ENCODE results near the gene ADCY3.

Gene ADCY3

GRCh38 chr2:24945907-24946306, 25.9 kb upstream of the ADCY3 start:
- DNase-seq: no peak
- peaks cover 9% of the 10 kb centered on the region for H3K36me3 ChIP-seq
- H3K4me3 ChIP-seq (ENCODE audit: low read depth, low read length): no peak overlapping the region
- no peaks in the 10 kb centered on the region for H3K9me3 ChIP-seq (ENCODE audit: severe bottlenecking)
- H3K27ac ChIP-seq: no peak overlapping the region
- TF ChIP-seq CTCF (IDR thresholded peaks at IDR 0.05; ENCODE audit: low read depth, low read length): no peak
- no peaks in the 10 kb centered on the region for H3K27me3 ChIP-seq (ENCODE audit: insufficient read depth, low read depth, severe bottlenecking)

GRCh38 chr2:24943427-24944053, 23.5 kb upstream of the ADCY3 start:
- Histone ChIP-seq H3K9me3 (ENCODE audit: severe bottlenecking) (no peaks in the 10 kb centered on the region), H3K27ac (no peak overlapping the region), H3K27me3 (ENCODE audit: insufficient read depth, low read depth, severe bottlenecking) (no peaks in the 10 kb centered on the region), H3K4me3 (ENCODE audit: low read depth, low read length) (no peak overlapping the region), H3K36me3 (peaks cover 9% of the 10 kb centered on the region)
- no peak for DNase-seq
- no peak for TF ChIP-seq CTCF (IDR thresholded peaks at IDR 0.05; ENCODE audit: low read depth, low read length)

GRCh38 chr2:24939353-24939752, 19.3 kb upstream of the ADCY3 start:
- no peak overlapping the region for H3K27ac ChIP-seq
- no peak for TF ChIP-seq CTCF (IDR thresholded peaks at IDR 0.05; ENCODE audit: low read depth, low read length)
- no peak for DNase-seq
- no peaks in the 10 kb centered on the region; the same call in 1 of the 2 replicates for H3K36me3 ChIP-seq
- H3K9me3 ChIP-seq (ENCODE audit: severe bottlenecking): no peaks in the 10 kb centered on the region
- H3K27me3 ChIP-seq (ENCODE audit: insufficient read depth, low read depth, severe bottlenecking): no peaks in the 10 kb centered on the region
- no peak overlapping the region for H3K4me3 ChIP-seq (ENCODE audit: low read depth, low read length)

GRCh38 chr2:24937236-24937635, 17.2 kb upstream of the ADCY3 start:
- TF ChIP-seq CTCF (IDR thresholded peaks at IDR 0.05; ENCODE audit: low read depth, low read length): no peak
- Histone ChIP-seq H3K4me3 (ENCODE audit: low read depth, low read length) (no peak overlapping the region), H3K36me3 (no peaks in the 10 kb centered on the region), H3K9me3 (ENCODE audit: severe bottlenecking) (no peaks in the 10 kb centered on the region), H3K27ac (no peak overlapping the region), H3K27me3 (ENCODE audit: insufficient read depth, low read depth, severe bottlenecking) (no peaks in the 10 kb centered on the region)
- DNase-seq: no peak

GRCh38 chr2:24935145-24935544, 15.1 kb upstream of the ADCY3 start:
- DNase-seq: no peak
- TF ChIP-seq CTCF (IDR thresholded peaks at IDR 0.05; ENCODE audit: low read depth, low read length): no peak
- H3K4me3 ChIP-seq (ENCODE audit: low read depth, low read length): no peak overlapping the region
- H3K27me3 ChIP-seq (ENCODE audit: insufficient read depth, low read depth, severe bottlenecking): no peaks in the 10 kb centered on the region
- no peak overlapping the region for H3K27ac ChIP-seq
- H3K36me3 ChIP-seq: no peaks in the 10 kb centered on the region
- H3K9me3 ChIP-seq (ENCODE audit: severe bottlenecking): no peaks in the 10 kb centered on the region

- H3K36me3 ChIP-seq: no peaks in the 10 kb centered on the region
- H3K27ac ChIP-seq: no peak overlapping the region
- no peak overlapping the region for H3K4me3 ChIP-seq (ENCODE audit: low read depth, low read length)
- H3K27me3 ChIP-seq (ENCODE audit: insufficient read depth, low read depth, severe bottlenecking): no peaks in the 10 kb centered on the region
- TF ChIP-seq CTCF (IDR thresholded peaks at IDR 0.05; ENCODE audit: low read depth, low read length): no peak
- DNase-seq: no peak
- H3K9me3 ChIP-seq (ENCODE audit: severe bottlenecking): no peaks in the 10 kb centered on the region
Observed at GRCh38 chr2:24932715-24933114, 12.7 kb upstream of the ADCY3 start.
